GM23338 (cell line): ENCODE results near the gene ZNF23. TPM values are rescaled to one million over a fixed set of nuclear protein-coding genes. Genes with fewer than 3 reads are reported as not detected.

ENCODE experiments used
- ATAC-seq: fragments of 200-7000 bp; cut with Tn5 transposase; 3 replicates; pipeline ENCODE4 v1.9.1; 2020
- DNase-seq: peaks from one replicate; pipeline ENCODE4 v3.0.0-alpha.2; 2015; ENCODE audit warnings: low spot score
- H2AFZ ChIP-seq: fragments of 200-600 bp; sonication (generic); 2 replicates; pipeline ENCODE4 v1.8.0; 2016; ENCODE audit warnings: antibody characterized with exemption, mild to moderate bottlenecking, moderate library complexity
- H3F3A ChIP-seq: fragments of 200-600 bp; sonication (generic); replicated peaks from 2 replicates; pipeline ENCODE4 v1.8.0; 2017; ENCODE audit warnings: antibody characterized with exemption, mixed run types, low read depth
- H3K27ac ChIP-seq: fragments of 200-600 bp; sonication (generic); 2 replicates; pipeline ENCODE4 v1.6.1; 2016; ENCODE audit warnings: low read depth
- H3K27me3 ChIP-seq: fragments of 200-600 bp; sonication (generic); 2 replicates; pipeline ENCODE4 v1.8.0; 2016; ENCODE audit warnings: mild to moderate bottlenecking, mixed run types, moderate library complexity; ENCODE audit not compliant: insufficient read depth
- H3K36me3 ChIP-seq: fragments of 200-600 bp; sonication (generic); 2 replicates; pipeline ENCODE4 v1.8.0; 2016; ENCODE audit warnings: mild to moderate bottlenecking; ENCODE audit not compliant: insufficient read depth
- H3K4me1 ChIP-seq: fragments of 200-600 bp; sonication (generic); 2 replicates; pipeline ENCODE4 v1.8.0; 2016; ENCODE audit warnings: mild to moderate bottlenecking, moderate library complexity; ENCODE audit not compliant: insufficient read depth
- H3K4me2 ChIP-seq: fragments of 200-600 bp; sonication (generic); 2 replicates; pipeline ENCODE4 v1.7.1; 2017; ENCODE audit warnings: mixed run types
- H3K4me3 ChIP-seq: fragments of 200-600 bp; sonication (generic); 2 replicates; pipeline ENCODE4 v1.6.1; 2016; ENCODE audit warnings: mixed run types
- H3K79me2 ChIP-seq: fragments of 200-600 bp; sonication (generic); replicated peaks from 2 replicates; pipeline ENCODE4 v1.8.0; 2017; ENCODE audit warnings: mild to moderate bottlenecking; ENCODE audit not compliant: insufficient read depth
- H3K9me2 ChIP-seq: fragments of 200-600 bp; sonication (generic); 2 replicates; pipeline ENCODE4 v1.8.0; 2017; ENCODE audit not compliant: insufficient read depth
- H4K20me1 ChIP-seq: fragments of 200-600 bp; sonication (generic); replicated peaks from 2 replicates; pipeline ENCODE4 v1.8.0; 2017; ENCODE audit warnings: mild to moderate bottlenecking; ENCODE audit not compliant: insufficient read depth
- H3K27ac Mint-ChIP-seq: 2 replicates; pipeline ENCODE4 v1.8.0; 2020; ENCODE audit warnings: inconsistent platforms, mild to moderate bottlenecking, moderate library complexity, mixed read lengths
- H3K27me3 Mint-ChIP-seq: 3 replicates; pipeline ENCODE4 v1.8.0; 2022; ENCODE audit warnings: low read depth, mild to moderate bottlenecking, moderate library complexity, mixed read lengths, inconsistent platforms; ENCODE audit not compliant: insufficient read depth, poor library complexity
- H3K36me3 Mint-ChIP-seq: 3 replicates; pipeline ENCODE4 v1.8.0; 2021; ENCODE audit warnings: low read depth, mild to moderate bottlenecking, inconsistent platforms, moderate library complexity, mixed read lengths
- H3K4me1 Mint-ChIP-seq: 3 replicates; pipeline ENCODE4 v1.8.0; 2020; ENCODE audit warnings: mild to moderate bottlenecking, inconsistent platforms, mixed read lengths
- H3K4me3 Mint-ChIP-seq: 3 replicates; pipeline ENCODE4 v1.8.0; 2021; ENCODE audit warnings: moderate library complexity, mild to moderate bottlenecking, inconsistent platforms, mixed read lengths
- H3K9me3 Mint-ChIP-seq: 3 replicates; pipeline ENCODE4 v1.8.0; 2020; ENCODE audit warnings: moderate library complexity, mild to moderate bottlenecking, inconsistent platforms, mixed read lengths
- CREB1 ChIP-seq: fragments of 250-450 bp; sonication (Bioruptor Pico); IDR thresholded peaks from 2 replicates; pipeline ENCODE4 v1.5.0; 2020; ENCODE audit warnings: low read depth, mild to moderate bottlenecking, moderate library complexity
- EZH2 ChIP-seq: fragments of 200-600 bp; sonication (generic); IDR thresholded peaks from one replicate; pipeline ENCODE4 v1.8.0; 2017; ENCODE audit warnings: antibody characterized with exemption, mild to moderate bottlenecking, low read depth; ENCODE audit not compliant: unreplicated experiment
- EZH2phosphoT487 ChIP-seq: fragments of 200-600 bp; sonication (generic); IDR thresholded peaks from one replicate; pipeline ENCODE4 v1.8.1; 2018; ENCODE audit warnings: antibody characterized with exemption; ENCODE audit not compliant: unreplicated experiment
- JUNB ChIP-seq: IDR thresholded peaks from one replicate; pipeline ENCODE4 v1.6.1; 2016; ENCODE audit warnings: antibody characterized with exemption; ENCODE audit not compliant: unreplicated experiment
- NANOG ChIP-seq: IDR thresholded peaks from 2 replicates; pipeline ENCODE4 v1.6.1; 2016; ENCODE audit warnings: antibody characterized with exemption, borderline replicate concordance
- POLR2AphosphoS5 ChIP-seq: IDR thresholded peaks from 2 replicates; pipeline ENCODE4 v1.6.1; 2016; ENCODE audit warnings: antibody characterized with exemption, low read depth
- STAT1 ChIP-seq: IDR thresholded peaks from one replicate; pipeline ENCODE4 v1.6.1; 2016; ENCODE audit warnings: antibody characterized with exemption; ENCODE audit not compliant: unreplicated experiment
- ZNF114 ChIP-seq: fragments of 250-450 bp; sonication (Bioruptor Pico); IDR thresholded peaks from 2 replicates; pipeline ENCODE4 v1.5.0; 2020; ENCODE audit warnings: mild to moderate bottlenecking, moderate library complexity
- ZNF331 ChIP-seq: fragments of 250-450 bp; sonication (Bioruptor Pico); IDR thresholded peaks from 2 replicates; pipeline ENCODE4 v1.5.0; 2020; ENCODE audit warnings: low read depth, mild to moderate bottlenecking, moderate library complexity
- polyA plus RNA-seq: library from polyadenylated mRNA; unstranded; fragments of >200 nt; fragmentation: Nextera tagmentation; extraction: Ambion mirVana; gene quantifications from 2 replicates; pipeline ENCODE4 v1.2.1, GENCODE V29; 2016
- total RNA-seq: library from RNA; depleted of rRNA; stranded (reverse); fragments of >200 nt; shearing (Covaris generic); gene quantifications from 2 replicates; pipeline ENCODE4 v1.2.3, GENCODE V29; 2014
- TF ChIP-seq, protein P1 (sequence below): IDR thresholded peaks from one replicate; pipeline ENCODE4 v1.6.1; 2018; ENCODE audit warnings: antibody characterized with exemption; ENCODE audit not compliant: unreplicated experiment
- TF ChIP-seq, protein P2 (sequence below), 2 experiments: fragments of 200-600 bp in 1 of 2; sonication (generic) in 1 of 2; conservative IDR thresholded peaks; 2 replicates each; pipeline versions ENCODE4 v1.5.1 to v1.6.1; 2016 to 2017; ENCODE audit warnings: antibody characterized with exemption in 2 of 2, low read depth in 2 of 2, mild to moderate bottlenecking in 2 of 2, moderate library complexity in 1 of 2
- TF ChIP-seq, protein P3 (sequence below): IDR thresholded peaks from 2 replicates; pipeline ENCODE4 v1.6.1; 2016; ENCODE audit warnings: antibody characterized with exemption
- TF ChIP-seq, protein P4 (sequence below): fragments of 250-450 bp; sonication (Bioruptor Pico); IDR thresholded peaks from 2 replicates; pipeline ENCODE4 v1.5.0; 2020; ENCODE audit warnings: mild to moderate bottlenecking, moderate library complexity

Gene ZNF23
- total and polyA plus RNA-seq, 2 experiments from 2014 or later: 8.4 to 8.8 TPM

DNA sequence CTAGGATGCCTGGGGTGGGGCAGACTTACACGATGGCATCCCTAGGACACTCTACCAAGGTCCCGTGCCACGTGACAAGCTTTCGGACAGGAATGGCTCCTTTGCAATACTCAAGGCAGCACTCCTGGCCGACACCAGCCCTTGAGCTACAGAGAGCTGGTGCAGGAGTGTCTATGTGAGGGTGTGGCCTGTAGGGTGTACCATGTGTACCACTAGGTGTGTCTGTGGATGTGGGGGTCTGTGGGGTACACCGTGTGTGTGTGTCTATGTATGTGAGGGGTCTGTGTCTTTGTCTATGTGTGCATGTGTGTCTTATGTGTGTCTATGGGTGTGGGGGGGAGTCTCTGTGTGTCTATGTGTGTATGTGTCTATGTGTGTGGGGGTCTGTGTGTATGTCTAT is 18.3 kb downstream of the ZNF23 start:
- H3F3A ChIP-seq: no peaks in the 10 kb centered on the region
- peaks cover 12% of the 10 kb centered on the region for H3K27me3 Mint-ChIP-seq
- H3K4me1 Mint-ChIP-seq: no peaks in the 10 kb centered on the region
- H3K27me3 ChIP-seq: no peaks in the 10 kb centered on the region; the same call in 1 of the 2 replicates
- H3K27ac ChIP-seq: no peak overlapping the region
- no peaks in the 10 kb centered on the region for H4K20me1 ChIP-seq
- DNase-seq (no peak), ATAC-seq (no peak)
- no peak overlapping the region for H3K27ac Mint-ChIP-seq
- peaks cover 13% of the 10 kb centered on the region for H3K36me3 ChIP-seq
- H3K79me2 ChIP-seq: no peaks in the 10 kb centered on the region
- no peak overlapping the region for H3K4me2 ChIP-seq
- peaks cover 66% of the 10 kb centered on the region for H3K9me3 Mint-ChIP-seq
- no peak overlapping the region for H3K4me3 Mint-ChIP-seq
- H2AFZ ChIP-seq: no peak overlapping the region
- H3K4me1 ChIP-seq: no peaks in the 10 kb centered on the region
- TF ChIP-seq, protein P1, sequence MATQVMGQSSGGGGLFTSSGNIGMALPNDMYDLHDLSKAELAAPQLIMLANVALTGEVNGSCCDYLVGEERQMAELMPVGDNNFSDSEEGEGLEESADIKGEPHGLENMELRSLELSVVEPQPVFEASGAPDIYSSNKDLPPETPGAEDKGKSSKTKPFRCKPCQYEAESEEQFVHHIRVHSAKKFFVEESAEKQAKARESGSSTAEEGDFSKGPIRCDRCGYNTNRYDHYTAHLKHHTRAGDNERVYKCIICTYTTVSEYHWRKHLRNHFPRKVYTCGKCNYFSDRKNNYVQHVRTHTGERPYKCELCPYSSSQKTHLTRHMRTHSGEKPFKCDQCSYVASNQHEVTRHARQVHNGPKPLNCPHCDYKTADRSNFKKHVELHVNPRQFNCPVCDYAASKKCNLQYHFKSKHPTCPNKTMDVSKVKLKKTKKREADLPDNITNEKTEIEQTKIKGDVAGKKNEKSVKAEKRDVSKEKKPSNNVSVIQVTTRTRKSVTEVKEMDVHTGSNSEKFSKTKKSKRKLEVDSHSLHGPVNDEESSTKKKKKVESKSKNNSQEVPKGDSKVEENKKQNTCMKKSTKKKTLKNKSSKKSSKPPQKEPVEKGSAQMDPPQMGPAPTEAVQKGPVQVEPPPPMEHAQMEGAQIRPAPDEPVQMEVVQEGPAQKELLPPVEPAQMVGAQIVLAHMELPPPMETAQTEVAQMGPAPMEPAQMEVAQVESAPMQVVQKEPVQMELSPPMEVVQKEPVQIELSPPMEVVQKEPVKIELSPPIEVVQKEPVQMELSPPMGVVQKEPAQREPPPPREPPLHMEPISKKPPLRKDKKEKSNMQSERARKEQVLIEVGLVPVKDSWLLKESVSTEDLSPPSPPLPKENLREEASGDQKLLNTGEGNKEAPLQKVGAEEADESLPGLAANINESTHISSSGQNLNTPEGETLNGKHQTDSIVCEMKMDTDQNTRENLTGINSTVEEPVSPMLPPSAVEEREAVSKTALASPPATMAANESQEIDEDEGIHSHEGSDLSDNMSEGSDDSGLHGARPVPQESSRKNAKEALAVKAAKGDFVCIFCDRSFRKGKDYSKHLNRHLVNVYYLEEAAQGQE: no peak
- TF ChIP-seq CREB1 (CRISPR knock-in tag): no peak
- TF ChIP-seq EZH2phosphoT487: no peak
- no peak for TF ChIP-seq POLR2AphosphoS5
- no peak for TF ChIP-seq STAT1
- no peak for TF ChIP-seq ZNF114 (CRISPR knock-in tag)
- TF ChIP-seq, protein P2, sequence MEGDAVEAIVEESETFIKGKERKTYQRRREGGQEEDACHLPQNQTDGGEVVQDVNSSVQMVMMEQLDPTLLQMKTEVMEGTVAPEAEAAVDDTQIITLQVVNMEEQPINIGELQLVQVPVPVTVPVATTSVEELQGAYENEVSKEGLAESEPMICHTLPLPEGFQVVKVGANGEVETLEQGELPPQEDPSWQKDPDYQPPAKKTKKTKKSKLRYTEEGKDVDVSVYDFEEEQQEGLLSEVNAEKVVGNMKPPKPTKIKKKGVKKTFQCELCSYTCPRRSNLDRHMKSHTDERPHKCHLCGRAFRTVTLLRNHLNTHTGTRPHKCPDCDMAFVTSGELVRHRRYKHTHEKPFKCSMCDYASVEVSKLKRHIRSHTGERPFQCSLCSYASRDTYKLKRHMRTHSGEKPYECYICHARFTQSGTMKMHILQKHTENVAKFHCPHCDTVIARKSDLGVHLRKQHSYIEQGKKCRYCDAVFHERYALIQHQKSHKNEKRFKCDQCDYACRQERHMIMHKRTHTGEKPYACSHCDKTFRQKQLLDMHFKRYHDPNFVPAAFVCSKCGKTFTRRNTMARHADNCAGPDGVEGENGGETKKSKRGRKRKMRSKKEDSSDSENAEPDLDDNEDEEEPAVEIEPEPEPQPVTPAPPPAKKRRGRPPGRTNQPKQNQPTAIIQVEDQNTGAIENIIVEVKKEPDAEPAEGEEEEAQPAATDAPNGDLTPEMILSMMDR (conservative IDR thresholded peaks at IDR 0.05; ENCODE audit: low read depth in 2 of 2): no peak
- no peak for TF ChIP-seq ZNF331 (CRISPR knock-in tag)
- no peak for TF ChIP-seq NANOG
- TF ChIP-seq, protein P3, sequence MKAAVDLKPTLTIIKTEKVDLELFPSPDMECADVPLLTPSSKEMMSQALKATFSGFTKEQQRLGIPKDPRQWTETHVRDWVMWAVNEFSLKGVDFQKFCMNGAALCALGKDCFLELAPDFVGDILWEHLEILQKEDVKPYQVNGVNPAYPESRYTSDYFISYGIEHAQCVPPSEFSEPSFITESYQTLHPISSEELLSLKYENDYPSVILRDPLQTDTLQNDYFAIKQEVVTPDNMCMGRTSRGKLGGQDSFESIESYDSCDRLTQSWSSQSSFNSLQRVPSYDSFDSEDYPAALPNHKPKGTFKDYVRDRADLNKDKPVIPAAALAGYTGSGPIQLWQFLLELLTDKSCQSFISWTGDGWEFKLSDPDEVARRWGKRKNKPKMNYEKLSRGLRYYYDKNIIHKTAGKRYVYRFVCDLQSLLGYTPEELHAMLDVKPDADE: no peak
- TF ChIP-seq JUNB: no peak
- no peak for TF ChIP-seq EZH2
- TF ChIP-seq, protein P4, sequence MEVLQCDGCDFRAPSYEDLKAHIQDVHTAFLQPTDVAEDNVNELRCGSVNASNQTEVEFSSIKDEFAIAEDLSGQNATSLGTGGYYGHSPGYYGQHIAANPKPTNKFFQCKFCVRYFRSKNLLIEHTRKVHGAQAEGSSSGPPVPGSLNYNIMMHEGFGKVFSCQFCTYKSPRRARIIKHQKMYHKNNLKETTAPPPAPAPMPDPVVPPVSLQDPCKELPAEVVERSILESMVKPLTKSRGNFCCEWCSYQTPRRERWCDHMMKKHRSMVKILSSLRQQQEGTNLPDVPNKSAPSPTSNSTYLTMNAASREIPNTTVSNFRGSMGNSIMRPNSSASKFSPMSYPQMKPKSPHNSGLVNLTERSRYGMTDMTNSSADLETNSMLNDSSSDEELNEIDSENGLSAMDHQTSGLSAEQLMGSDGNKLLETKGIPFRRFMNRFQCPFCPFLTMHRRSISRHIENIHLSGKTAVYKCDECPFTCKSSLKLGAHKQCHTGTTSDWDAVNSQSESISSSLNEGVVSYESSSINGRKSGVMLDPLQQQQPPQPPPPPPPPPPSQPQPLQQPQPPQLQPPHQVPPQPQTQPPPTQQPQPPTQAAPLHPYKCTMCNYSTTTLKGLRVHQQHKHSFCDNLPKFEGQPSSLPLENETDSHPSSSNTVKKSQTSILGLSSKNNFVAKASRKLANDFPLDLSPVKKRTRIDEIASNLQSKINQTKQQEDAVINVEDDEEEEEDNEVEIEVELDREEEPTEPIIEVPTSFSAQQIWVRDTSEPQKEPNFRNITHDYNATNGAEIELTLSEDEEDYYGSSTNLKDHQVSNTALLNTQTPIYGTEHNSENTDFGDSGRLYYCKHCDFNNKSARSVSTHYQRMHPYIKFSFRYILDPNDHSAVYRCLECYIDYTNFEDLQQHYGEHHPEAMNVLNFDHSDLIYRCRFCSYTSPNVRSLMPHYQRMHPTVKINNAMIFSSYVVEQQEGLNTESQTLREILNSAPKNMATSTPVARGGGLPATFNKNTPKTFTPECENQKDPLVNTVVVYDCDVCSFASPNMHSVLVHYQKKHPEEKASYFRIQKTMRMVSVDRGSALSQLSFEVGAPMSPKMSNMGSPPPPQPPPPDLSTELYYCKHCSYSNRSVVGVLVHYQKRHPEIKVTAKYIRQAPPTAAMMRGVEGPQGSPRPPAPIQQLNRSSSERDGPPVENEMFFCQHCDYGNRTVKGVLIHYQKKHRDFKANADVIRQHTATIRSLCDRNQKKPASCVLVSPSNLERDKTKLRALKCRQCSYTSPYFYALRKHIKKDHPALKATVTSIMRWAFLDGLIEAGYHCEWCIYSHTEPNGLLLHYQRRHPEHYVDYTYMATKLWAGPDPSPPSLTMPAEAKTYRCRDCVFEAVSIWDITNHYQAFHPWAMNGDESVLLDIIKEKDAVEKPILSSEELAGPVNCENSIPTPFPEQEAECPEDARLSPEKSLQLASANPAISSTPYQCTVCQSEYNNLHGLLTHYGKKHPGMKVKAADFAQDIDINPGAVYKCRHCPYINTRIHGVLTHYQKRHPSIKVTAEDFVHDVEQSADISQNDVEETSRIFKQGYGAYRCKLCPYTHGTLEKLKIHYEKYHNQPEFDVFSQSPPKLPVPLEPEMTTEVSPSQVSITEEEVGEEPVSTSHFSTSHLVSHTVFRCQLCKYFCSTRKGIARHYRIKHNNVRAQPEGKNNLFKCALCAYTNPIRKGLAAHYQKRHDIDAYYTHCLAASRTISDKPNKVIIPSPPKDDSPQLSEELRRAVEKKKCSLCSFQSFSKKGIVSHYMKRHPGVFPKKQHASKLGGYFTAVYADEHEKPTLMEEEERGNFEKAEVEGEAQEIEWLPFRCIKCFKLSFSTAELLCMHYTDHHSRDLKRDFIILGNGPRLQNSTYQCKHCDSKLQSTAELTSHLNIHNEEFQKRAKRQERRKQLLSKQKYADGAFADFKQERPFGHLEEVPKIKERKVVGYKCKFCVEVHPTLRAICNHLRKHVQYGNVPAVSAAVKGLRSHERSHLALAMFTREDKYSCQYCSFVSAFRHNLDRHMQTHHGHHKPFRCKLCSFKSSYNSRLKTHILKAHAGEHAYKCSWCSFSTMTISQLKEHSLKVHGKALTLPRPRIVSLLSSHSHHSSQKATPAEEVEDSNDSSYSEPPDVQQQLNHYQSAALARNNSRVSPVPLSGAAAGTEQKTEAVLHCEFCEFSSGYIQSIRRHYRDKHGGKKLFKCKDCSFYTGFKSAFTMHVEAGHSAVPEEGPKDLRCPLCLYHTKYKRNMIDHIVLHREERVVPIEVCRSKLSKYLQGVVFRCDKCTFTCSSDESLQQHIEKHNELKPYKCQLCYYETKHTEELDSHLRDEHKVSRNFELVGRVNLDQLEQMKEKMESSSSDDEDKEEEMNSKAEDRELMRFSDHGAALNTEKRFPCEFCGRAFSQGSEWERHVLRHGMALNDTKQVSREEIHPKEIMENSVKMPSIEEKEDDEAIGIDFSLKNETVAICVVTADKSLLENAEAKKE: no peak
- no peaks in the 10 kb centered on the region for H3K9me2 ChIP-seq
- H3K36me3 Mint-ChIP-seq: peaks cover 29% of the 10 kb centered on the region
- no peak overlapping the region for H3K4me3 ChIP-seq
